ENCODE results near the gene PLEKHG3. TPM values are rescaled to one million over a fixed set of nuclear protein-coding genes. Genes with fewer than 3 reads are reported as not detected.

Gene PLEKHG3
- total RNA-seq, 2 experiments from 2014 or later, result 36.0 to 39.5 TPM

DNA sequence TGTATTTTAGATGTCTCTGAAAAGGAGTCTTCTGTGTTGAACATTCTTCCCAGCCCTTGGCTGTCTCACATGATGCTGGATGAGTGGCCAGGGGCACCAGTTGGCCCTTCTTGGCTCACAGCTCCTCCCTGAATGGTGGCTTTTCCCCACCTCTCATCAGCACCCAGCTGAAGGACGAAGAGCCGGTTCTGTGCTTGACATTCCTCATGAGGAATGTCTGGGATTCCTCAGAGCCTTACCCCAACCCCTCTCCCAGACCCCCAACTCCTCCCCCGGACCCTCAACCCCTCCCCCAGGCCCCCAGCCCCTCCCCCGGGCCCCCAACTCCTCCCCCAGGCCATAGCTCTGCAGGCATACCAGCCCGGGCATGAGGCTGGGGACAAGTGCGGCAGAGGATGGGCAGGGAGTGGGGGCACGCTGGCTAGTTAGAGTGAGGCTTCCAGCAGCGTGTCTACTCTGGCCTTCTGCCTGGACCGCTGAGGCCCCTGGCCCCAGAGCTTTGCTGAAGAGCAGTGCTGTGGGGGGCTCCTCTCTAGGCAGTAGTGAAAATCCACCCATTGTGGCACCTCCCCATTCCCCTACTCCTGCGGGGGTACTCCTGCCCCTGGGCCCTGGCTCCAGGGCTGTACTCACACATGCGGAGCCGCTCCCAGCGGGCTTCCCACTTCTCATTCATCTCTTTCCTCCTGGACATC, 64.3 kb downstream of the PLEKHG3 start:
- H3K27ac Mint-ChIP-seq, result no peak overlapping the region
- peaks cover 39% of the 10 kb centered on the region for H3K4me1 Mint-ChIP-seq
- no peak for DNase-seq
- H3K36me3 Mint-ChIP-seq (ENCODE audit: low read depth), result no peaks in the 10 kb centered on the region
- ChIA-PET CTCF (interaction anchor here (1.3 to 1.5 kb wide), 2 partner anchors 13 to 131 kb away, joined by 3 to 4 read pairs; no protein-coding TSS in a partner anchor), POLR2A (no interaction called here)
- no peaks in the 10 kb centered on the region for H3K9me3 Mint-ChIP-seq
- H3K4me3 Mint-ChIP-seq, result no peak overlapping the region
- no peaks in the 10 kb centered on the region for H3K27me3 Mint-ChIP-seq

DNA sequence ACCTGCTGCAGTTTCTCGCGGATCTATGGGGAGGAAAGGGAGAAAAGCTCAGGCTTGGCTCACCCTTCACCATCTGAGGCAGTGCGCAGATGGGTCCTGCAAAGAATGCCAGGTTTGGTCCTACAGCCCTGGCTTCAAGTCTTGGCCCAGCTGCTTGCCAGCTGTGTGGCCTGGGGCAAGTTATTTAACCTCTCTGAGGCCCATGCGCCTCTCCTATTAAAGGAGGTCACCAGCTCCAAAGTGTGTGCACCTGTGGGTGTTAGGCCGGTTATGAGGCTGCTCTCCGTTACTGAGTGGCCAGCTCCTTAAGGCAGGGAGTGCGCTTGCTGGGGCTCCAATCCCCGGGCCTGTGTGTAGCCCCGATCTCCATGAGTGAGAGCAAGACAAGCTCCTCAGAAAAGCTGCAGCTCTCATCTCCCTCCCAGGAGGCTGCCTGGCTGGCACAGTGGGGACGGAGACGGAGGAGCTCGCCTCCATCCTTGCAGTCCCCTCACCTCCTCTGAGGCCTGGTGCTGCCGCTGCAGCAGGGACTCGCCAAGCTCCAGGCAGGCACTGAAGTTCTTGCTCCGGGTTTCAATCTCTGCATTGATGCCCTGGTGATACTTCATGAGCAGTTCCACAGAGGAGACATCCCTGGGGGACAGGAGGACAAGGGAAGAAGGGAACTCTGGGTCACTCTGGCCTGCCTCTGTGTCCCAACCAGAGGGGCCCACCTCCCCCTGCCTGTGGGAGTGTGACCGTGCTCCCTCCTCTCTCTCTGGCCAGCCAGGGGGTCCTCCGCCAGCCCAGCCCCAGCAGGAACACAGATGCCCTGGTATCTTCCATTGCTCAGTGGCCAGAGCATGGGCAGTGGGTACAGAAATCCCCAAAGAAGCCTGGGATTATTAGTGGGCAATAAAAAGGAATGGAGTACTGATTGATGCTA, 65.1 kb downstream of the PLEKHG3 start:
- Mint-ChIP-seq H3K4me1 (peaks cover 31% of the 10 kb centered on the region), H3K27ac (no peak overlapping the region), H3K4me3 (no peak overlapping the region), H3K27me3 (no peaks in the 10 kb centered on the region), H3K36me3 (ENCODE audit: low read depth) (no peaks in the 10 kb centered on the region), H3K9me3 (no peaks in the 10 kb centered on the region)
- POLR2A ChIA-PET, result no interaction called here
- DNase-seq, result no peak
- CTCF ChIA-PET, result interaction anchor here (1.5 kb wide), 1 partner anchor 13 kb away, joined by 4 read pairs; no protein-coding TSS in a partner anchor

GRCh38 chr14:64770751-64771150, 66.5 kb downstream of the PLEKHG3 start:
- no peak overlapping the region for H3K4me3 Mint-ChIP-seq
- H3K9me3 Mint-ChIP-seq, result no peaks in the 10 kb centered on the region
- ChIA-PET POLR2A (no interaction called here), CTCF (interaction anchor here (4.2 kb wide), 1 partner anchor 10 kb away, joined by 22 read pairs; no protein-coding TSS in a partner anchor)
- H3K36me3 Mint-ChIP-seq (ENCODE audit: low read depth), result no peaks in the 10 kb centered on the region
- no peaks in the 10 kb centered on the region for H3K27me3 Mint-ChIP-seq
- no peak for DNase-seq
- no peak overlapping the region for H3K27ac Mint-ChIP-seq
- peaks cover 22% of the 10 kb centered on the region for H3K4me1 Mint-ChIP-seq

GRCh38 chr14:64771161-64771560, 66.9 kb downstream of the PLEKHG3 start:
- H3K4me3 Mint-ChIP-seq, result no peak overlapping the region
- CTCF ChIA-PET, result interaction anchor here (0.8 to 4.2 kb wide), 2 partner anchors 11 to 46 kb away, joined by 3 to 22 read pairs; no protein-coding TSS in a partner anchor
- POLR2A ChIA-PET, result no interaction called here

GRCh38 chr14:64772397-64772950, 68.2 kb downstream of the PLEKHG3 start:
- POLR2A ChIA-PET, result no interaction called here
- Mint-ChIP-seq H3K27ac (no peak overlapping the region), H3K9me3 (no peaks in the 10 kb centered on the region), H3K27me3 (no peaks in the 10 kb centered on the region), H3K36me3 (ENCODE audit: low read depth) (no peaks in the 10 kb centered on the region), H3K4me3 (no peak overlapping the region), H3K4me1 (peaks cover 15% of the 10 kb centered on the region)
- CTCF ChIA-PET, result interaction anchor here (0.6 to 4.2 kb wide), 4 partner anchors 12 to 923 kb away, joined by 3 to 22 read pairs (median 3); no protein-coding TSS in a partner anchor
- no peak for DNase-seq

More at GRCh38 chr14:64771161-64771560, 66.9 kb downstream of the PLEKHG3 start:
- no peak for DNase-seq
- Mint-ChIP-seq H3K9me3 (no peaks in the 10 kb centered on the region), H3K36me3 (ENCODE audit: low read depth) (no peaks in the 10 kb centered on the region), H3K27me3 (no peaks in the 10 kb centered on the region), H3K27ac (no peak overlapping the region), H3K4me1 (peaks cover 18% of the 10 kb centered on the region)

DNA sequence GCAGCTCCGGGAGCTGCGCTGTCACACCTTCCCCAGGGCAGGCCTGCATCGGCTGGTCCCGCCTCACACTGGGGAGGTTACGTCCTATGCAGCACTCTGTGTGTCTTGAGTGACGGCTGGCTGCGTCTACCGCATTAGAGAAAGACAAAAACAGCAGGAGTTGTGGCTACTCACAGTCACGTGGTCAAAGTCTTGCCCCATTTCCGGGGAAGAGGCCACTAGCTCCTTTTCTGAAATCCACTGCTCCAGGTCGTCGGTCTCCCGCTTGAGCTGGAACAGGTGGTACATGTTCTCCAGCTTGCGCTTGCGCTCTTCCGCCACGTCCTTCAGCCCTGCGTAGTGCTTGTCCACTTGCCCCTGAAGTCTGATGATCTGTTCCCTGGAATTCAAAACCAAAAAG, 68.8 kb downstream of the PLEKHG3 start:
- POLR2A ChIA-PET, result no interaction called here
- Mint-ChIP-seq H3K36me3 (ENCODE audit: low read depth) (no peaks in the 10 kb centered on the region), H3K4me3 (no peak overlapping the region), H3K9me3 (no peaks in the 10 kb centered on the region), H3K4me1 (peaks cover 15% of the 10 kb centered on the region), H3K27me3 (no peaks in the 10 kb centered on the region), H3K27ac (no peak overlapping the region)
- CTCF ChIA-PET, result interaction anchor here (0.6 to 4.2 kb wide), 5 partner anchors 8 to 922 kb away, joined by 3 to 22 read pairs (median 3); no protein-coding TSS in a partner anchor
- no peak for DNase-seq

- ChIA-PET POLR2A (no interaction called here), CTCF (interaction anchor here (1.4 to 4.2 kb wide), 2 partner anchors 9 to 13 kb away, joined by 3 to 22 read pairs; no protein-coding TSS in a partner anchor)
- no peaks in the 10 kb centered on the region for H3K9me3 Mint-ChIP-seq
- H3K27me3 Mint-ChIP-seq, result no peaks in the 10 kb centered on the region
- peaks cover 15% of the 10 kb centered on the region for H3K4me1 Mint-ChIP-seq
- H3K36me3 Mint-ChIP-seq (ENCODE audit: low read depth), result no peaks in the 10 kb centered on the region
- no peak for DNase-seq
- no peak overlapping the region for H3K4me3 Mint-ChIP-seq
- H3K27ac Mint-ChIP-seq, result no peak overlapping the region
Observed at GRCh38 chr14:64773577-64773976, 69.4 kb downstream of the PLEKHG3 start.

GRCh38 chr14:64774272-64774671, 70.0 kb downstream of the PLEKHG3 start:
- POLR2A ChIA-PET, result no interaction called here
- peaks cover 15% of the 10 kb centered on the region for H3K4me1 Mint-ChIP-seq

DNA sequence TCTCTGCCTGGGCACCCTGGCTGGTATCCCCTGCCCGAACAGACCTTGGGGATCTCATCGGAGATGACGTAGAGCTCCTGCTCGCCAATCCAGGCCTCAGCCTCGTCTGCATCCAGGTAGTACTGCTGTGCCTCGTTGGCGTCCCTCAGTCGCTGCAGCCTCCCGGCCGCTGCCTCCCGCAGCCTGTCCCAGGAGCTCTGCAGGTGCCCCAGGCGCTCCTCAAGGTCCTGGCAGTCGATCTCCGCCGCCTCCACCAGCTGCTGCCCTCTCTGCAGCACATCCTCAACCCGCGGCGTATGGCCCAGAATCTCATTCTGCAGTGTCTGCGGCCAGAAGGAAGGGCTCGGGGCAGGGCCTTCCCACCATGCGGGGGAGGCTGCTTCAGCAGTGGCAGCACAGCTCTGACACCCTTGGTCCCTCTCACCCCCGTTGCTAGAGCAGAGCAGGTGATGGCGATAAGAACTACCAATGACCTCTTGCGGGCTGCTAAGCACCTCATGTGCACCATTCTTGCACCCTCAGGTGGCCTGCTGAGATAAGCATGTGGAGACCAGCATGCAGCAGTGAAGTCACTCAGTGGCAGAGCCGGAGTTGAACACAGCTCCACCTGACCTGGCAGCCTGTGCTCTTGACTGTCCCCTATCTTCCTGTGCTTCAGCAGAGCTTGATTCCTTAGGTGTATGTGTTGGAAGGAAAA, 71.0 kb downstream of the PLEKHG3 start:
- CTCF ChIA-PET, result interaction anchor here (0.9 to 1.5 kb wide), 3 partner anchors 14 to 25 kb away, joined by 3 to 4 read pairs (median 4); no protein-coding TSS in a partner anchor
- peaks cover 15% of the 10 kb centered on the region for H3K4me1 Mint-ChIP-seq
- H3K9me3 Mint-ChIP-seq, result no peaks in the 10 kb centered on the region
- H3K4me3 Mint-ChIP-seq, result no peak overlapping the region
- no peak overlapping the region for H3K27ac Mint-ChIP-seq
- POLR2A ChIA-PET, result no interaction called here
- H3K27me3 Mint-ChIP-seq, result no peaks in the 10 kb centered on the region
- H3K36me3 Mint-ChIP-seq (ENCODE audit: low read depth), result no peaks in the 10 kb centered on the region
- DNase-seq, result no peak

More at GRCh38 chr14:64774272-64774671, 70.0 kb downstream of the PLEKHG3 start:
- no peak for DNase-seq
- Mint-ChIP-seq H3K9me3 (no peaks in the 10 kb centered on the region), H3K4me3 (no peak overlapping the region), H3K36me3 (ENCODE audit: low read depth) (no peaks in the 10 kb centered on the region), H3K27me3 (no peaks in the 10 kb centered on the region), H3K27ac (no peak overlapping the region)
- CTCF ChIA-PET, result interaction anchor here (1.4 to 4.2 kb wide), 2 partner anchors 9 to 14 kb away, joined by 3 to 22 read pairs; no protein-coding TSS in a partner anchor

- H3K36me3 Mint-ChIP-seq (ENCODE audit: low read depth), result no peaks in the 10 kb centered on the region
- no peaks in the 10 kb centered on the region for H3K4me1 Mint-ChIP-seq
- ChIA-PET POLR2A (no interaction called here), CTCF (interaction anchor here (0.6 kb wide), 1 partner anchor 103 kb away, joined by 3 read pairs; no protein-coding TSS in a partner anchor)
- H3K4me3 Mint-ChIP-seq, result no peak overlapping the region
- DNase-seq, result no peak
- H3K27me3 Mint-ChIP-seq, result peaks cover 6% of the 10 kb centered on the region
- no peaks in the 10 kb centered on the region for H3K9me3 Mint-ChIP-seq
- H3K27ac Mint-ChIP-seq, result no peak overlapping the region
Observed at GRCh38 chr14:64777461-64777860, 73.2 kb downstream of the PLEKHG3 start.

DNA sequence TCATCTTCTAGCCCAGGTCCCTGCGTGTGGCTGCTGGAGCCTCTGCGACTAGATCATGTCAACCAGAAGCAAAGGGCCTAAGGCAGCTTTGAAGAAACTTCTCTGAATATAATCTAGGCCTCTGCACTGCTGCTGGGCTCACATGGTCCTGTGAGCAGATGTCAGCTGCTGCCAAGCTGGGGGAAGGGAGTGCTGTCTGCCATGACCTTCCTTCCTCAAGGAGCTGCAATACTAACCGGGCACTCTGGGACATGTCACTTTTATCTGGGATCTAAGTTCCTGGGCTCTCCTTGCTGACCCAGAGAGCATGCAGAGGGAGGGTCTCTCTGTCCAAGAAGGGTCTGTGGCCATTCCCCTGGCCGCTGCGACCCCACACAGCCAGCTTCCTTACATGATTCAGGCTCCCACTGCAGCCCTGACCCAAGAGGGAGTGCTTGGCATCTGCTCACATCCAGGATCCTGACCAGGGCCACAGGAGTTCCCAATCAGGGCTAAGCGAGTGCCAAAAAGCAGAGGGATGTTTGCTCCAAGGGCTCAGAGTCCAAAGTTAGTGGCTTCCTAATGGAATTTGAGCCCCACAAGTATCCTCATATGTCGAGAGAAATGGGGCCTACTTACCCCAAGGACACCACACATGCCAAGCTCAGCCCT, 74.0 kb downstream of the PLEKHG3 start:
- POLR2A ChIA-PET, result no interaction called here
- Mint-ChIP-seq H3K27ac (no peak overlapping the region), H3K36me3 (ENCODE audit: low read depth) (no peaks in the 10 kb centered on the region), H3K4me3 (no peak overlapping the region), H3K9me3 (no peaks in the 10 kb centered on the region), H3K4me1 (no peaks in the 10 kb centered on the region), H3K27me3 (peaks cover 6% of the 10 kb centered on the region)
- CTCF ChIA-PET, result interaction anchor here (0.7 to 0.8 kb wide), 2 partner anchors 16 to 113 kb away, joined by 3 to 4 read pairs; no protein-coding TSS in a partner anchor
- DNase-seq, result no peak

- Mint-ChIP-seq H3K27me3 (peaks cover 6% of the 10 kb centered on the region), H3K36me3 (ENCODE audit: low read depth) (no peaks in the 10 kb centered on the region), H3K4me3 (no peak overlapping the region), H3K9me3 (no peaks in the 10 kb centered on the region), H3K27ac (no peak overlapping the region), H3K4me1 (no peaks in the 10 kb centered on the region)
- CTCF ChIA-PET, result interaction anchor here (0.8 to 1.0 kb wide), 2 partner anchors 15 kb away, joined by 3 read pairs; no protein-coding TSS in a partner anchor
- POLR2A ChIA-PET, result no interaction called here
- DNase-seq, result no peak
Observed at GRCh38 chr14:64779472-64779871, 75.2 kb downstream of the PLEKHG3 start.

All from activated CD4-positive, alpha-beta T cell treated with anti-CD3 and anti-CD28 coated beads, Interleukin-2, amount 10 ng/mL, durations not matched to agents 7 days and 5 days (primary cell).